Stimulated activated memory B cell treated with anti-CD40 and anti-IgM and Interleukin-4, amounts not matched to agents 10 μg/mL and 1 μg/mL and 100 μg/mL, for 72 hours (primary cell): Measurements from ENCODE around the gene DSCAM.

Experiments used
- ATAC-seq: fragments of 150-1000 bp; cut with Tn5 transposase; 2 replicates; pipeline ENCODE4 v1.10.0; 2021
- H3K27ac Mint-ChIP-seq: one replicate; pipeline ENCODE4 v1.8.0; 2022; ENCODE audit warnings: mild to moderate bottlenecking, mixed read lengths
- H3K27me3 Mint-ChIP-seq: one replicate; pipeline ENCODE4 v1.8.0; 2022; ENCODE audit warnings: mixed read lengths
- H3K36me3 Mint-ChIP-seq: one replicate; pipeline ENCODE4 v1.8.0; 2022; ENCODE audit warnings: mixed read lengths
- H3K4me1 Mint-ChIP-seq: one replicate; pipeline ENCODE4 v1.8.0; 2022; ENCODE audit warnings: mixed read lengths
- H3K4me3 Mint-ChIP-seq: one replicate; pipeline ENCODE4 v1.8.0; 2022; ENCODE audit warnings: mild to moderate bottlenecking, moderate library complexity, mixed read lengths
- H3K9me3 Mint-ChIP-seq: one replicate; pipeline ENCODE4 v1.8.0; 2022; ENCODE audit warnings: mixed read lengths

DSCAM gene

DNA sequence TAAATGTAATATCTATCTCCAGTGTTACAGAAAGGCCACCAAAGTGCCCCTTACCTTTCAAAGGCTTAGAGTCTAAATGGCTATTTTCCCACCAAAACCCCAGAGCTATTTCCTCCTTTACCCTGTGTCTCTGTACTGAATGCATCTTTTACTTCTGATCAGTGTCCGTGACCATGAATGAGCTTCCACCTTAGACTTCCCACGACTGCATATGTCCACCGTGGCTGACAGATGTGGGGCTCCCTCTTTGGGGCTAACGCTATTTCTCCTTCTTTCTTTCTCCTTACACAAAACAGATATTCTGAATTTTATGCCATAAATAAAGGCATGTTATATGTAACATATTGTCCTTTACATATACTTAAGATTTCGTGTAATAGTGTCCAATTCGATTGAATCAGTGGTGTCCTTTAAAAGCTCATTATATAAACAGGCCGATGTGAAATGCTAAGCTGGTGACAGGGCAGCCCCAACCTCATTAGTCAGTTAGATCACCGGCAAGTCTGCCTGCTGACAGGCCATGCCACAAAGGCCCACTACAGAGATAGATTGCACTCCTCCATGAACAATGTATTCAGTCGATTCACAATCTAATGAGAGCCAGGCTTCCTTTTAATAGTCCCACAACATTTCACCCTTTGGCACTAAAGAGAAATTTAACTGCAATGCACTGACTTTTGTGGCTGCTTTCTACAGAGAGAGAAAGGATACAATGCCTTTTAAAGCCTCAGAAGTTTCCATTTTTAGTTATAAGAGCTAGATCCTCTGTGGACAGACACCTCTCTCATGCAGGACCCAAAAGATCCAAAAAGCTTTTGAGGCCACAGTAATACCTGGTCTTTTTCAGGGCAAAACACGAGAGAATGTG, 681.8 kb downstream of the DSCAM start:
- Mint-ChIP-seq H3K27me3 (no peaks in the 10 kb centered on the region), H3K4me3 (no peak overlapping the region), H3K27ac (no peak overlapping the region), H3K36me3 (no peaks in the 10 kb centered on the region), H3K4me1 (no peaks in the 10 kb centered on the region), H3K9me3 (no peaks in the 10 kb centered on the region)
- no peak for ATAC-seq

DNA sequence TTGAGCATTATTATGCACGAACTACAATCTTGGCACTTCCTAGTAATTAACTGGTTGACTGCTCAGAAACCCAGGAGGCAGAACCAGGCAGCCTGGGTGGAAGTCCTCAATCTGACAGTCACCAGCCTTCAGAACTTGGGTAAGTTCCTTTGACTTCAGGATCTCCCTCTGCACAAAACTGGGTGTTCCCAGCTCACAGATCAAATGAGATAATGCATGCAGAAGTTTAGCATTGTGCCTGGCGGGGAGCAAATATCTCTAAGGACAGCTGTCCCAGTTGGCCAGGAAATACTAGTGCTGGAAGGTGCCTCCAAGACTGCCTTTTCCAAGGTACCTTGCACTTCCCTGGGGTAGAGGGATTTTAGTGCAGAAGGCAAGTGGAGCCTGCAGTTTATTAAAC, 684.9 kb downstream of the DSCAM start:
- Mint-ChIP-seq H3K36me3 (no peaks in the 10 kb centered on the region), H3K27me3 (no peaks in the 10 kb centered on the region), H3K9me3 (no peaks in the 10 kb centered on the region), H3K4me3 (no peak overlapping the region), H3K4me1 (no peaks in the 10 kb centered on the region), H3K27ac (no peak overlapping the region)
- ATAC-seq = no peak

GRCh38 chr21:40160911-40161310, 686.0 kb downstream of the DSCAM start:
- Mint-ChIP-seq H3K27ac (no peak overlapping the region), H3K4me3 (no peak overlapping the region), H3K4me1 (no peaks in the 10 kb centered on the region), H3K27me3 (no peaks in the 10 kb centered on the region), H3K36me3 (no peaks in the 10 kb centered on the region), H3K9me3 (peaks cover 2% of the 10 kb centered on the region)
- ATAC-seq = no peak

DNA sequence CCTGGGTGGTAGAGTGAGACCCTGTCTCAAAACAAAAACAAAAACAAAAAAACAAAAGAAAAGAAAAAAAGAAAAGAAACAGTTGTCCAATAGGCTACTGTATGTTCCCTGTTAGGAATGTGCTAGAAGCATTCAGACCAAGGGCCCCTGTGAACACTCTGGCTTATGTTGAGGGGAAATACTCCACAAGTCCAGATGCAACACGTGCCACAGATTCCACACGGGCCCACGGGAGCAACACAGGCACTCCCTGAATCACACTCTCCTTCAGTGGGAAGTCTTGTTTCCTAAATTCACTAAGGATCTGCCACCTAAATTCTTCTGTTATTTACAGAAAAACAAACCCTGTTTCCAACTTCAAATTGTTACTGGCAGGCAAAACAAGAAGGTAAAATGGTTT, 688.6 kb downstream of the DSCAM start:
- Mint-ChIP-seq H3K9me3 (peaks cover 2% of the 10 kb centered on the region), H3K27me3 (no peaks in the 10 kb centered on the region), H3K27ac (no peak overlapping the region), H3K36me3 (no peaks in the 10 kb centered on the region), H3K4me1 (no peaks in the 10 kb centered on the region), H3K4me3 (no peak overlapping the region)
- ATAC-seq = no peak

GRCh38 chr21:40155563-40155962, 691.4 kb downstream of the DSCAM start:
- no peaks in the 10 kb centered on the region for H3K4me1 Mint-ChIP-seq
- no peaks in the 10 kb centered on the region for H3K27me3 Mint-ChIP-seq
- H3K36me3 Mint-ChIP-seq = no peaks in the 10 kb centered on the region
- H3K9me3 Mint-ChIP-seq = peaks cover 2% of the 10 kb centered on the region
- no peak for ATAC-seq
- H3K27ac Mint-ChIP-seq = no peak overlapping the region
- no peak overlapping the region for H3K4me3 Mint-ChIP-seq

DNA sequence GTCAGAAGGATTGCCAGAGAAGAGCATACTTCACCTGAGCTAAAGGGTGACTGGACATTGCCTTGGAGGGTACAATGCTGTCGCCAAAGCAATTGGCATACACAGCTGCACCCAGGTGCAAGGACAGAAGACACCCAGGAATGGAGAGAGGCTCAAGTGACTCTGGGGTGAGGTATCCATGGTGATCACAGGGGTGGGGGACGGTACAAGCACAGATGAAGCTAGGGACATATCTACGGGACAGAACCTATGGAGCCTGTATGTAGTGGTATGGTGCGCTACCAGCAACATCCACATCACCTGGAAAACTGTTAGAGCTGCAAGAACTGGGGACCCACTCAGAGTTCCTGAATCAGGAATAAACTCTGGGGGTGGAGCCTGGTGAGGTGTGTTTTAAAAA, 693.6 kb downstream of the DSCAM start:
- Mint-ChIP-seq H3K4me3 (no peak overlapping the region), H3K27ac (no peak overlapping the region), H3K27me3 (no peaks in the 10 kb centered on the region), H3K4me1 (no peaks in the 10 kb centered on the region), H3K36me3 (no peaks in the 10 kb centered on the region), H3K9me3 (peaks cover 2% of the 10 kb centered on the region)
- ATAC-seq = no peak

GRCh38 chr21:40152476-40152875, 694.5 kb downstream of the DSCAM start:
- H3K4me3 Mint-ChIP-seq = no peak overlapping the region
- no peaks in the 10 kb centered on the region for H3K4me1 Mint-ChIP-seq
- no peaks in the 10 kb centered on the region for H3K27me3 Mint-ChIP-seq
- H3K36me3 Mint-ChIP-seq = no peaks in the 10 kb centered on the region
- peaks cover 2% of the 10 kb centered on the region for H3K9me3 Mint-ChIP-seq
- H3K27ac Mint-ChIP-seq = no peak overlapping the region
- no peak for ATAC-seq

DNA sequence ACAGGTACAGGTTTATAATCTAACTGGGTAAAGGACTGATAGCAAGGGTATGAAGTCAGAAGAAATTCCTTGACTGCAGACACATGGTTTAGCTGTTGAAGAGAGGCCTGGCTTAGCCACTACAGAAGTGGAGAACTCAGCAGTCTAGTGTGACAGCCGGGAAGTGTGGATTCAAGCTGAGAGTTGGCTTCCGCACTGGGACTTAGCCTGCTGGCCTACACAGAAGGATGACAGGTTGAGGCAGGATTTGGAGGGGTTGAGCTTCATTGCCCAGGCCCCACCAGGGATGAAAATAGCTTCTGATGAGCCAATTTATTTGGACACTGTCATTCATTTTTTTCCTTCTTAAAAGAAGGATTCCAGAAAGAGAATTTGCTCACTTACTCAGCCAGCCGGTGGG, 695.3 kb downstream of the DSCAM start:
- Mint-ChIP-seq H3K27ac (no peak overlapping the region), H3K4me3 (no peak overlapping the region), H3K36me3 (no peaks in the 10 kb centered on the region), H3K27me3 (no peaks in the 10 kb centered on the region), H3K4me1 (no peaks in the 10 kb centered on the region), H3K9me3 (peaks cover 2% of the 10 kb centered on the region)
- ATAC-seq = no peak

DNA sequence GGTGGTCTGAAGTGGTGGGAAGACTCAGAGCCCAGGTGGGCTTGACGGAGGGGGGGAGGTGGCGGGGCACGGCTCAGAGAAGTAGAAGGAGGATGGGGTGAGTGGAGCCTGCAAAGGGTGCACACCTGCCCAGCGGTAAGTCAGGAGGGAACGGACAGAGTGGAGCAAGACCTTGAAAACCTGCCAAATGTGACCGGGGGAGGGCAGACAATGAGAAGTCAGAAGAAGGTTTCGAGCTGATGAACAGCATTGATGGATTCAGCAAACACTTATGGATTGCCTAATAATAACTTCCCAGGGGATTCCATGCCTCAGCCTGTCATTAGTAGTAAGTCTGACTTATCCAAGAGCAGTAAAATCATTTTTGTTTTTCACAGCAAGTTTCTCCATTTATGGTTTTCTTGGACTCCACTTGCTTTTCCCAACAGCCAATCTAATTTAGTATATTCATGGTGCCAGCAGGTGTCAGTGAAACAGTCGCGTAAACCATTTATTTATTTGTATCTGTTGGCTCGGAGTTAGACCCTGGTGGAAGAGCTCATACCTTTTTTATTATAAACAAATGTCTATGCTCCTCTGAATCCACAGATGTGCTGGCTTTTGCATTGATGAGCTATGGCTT, 700.6 kb downstream of the DSCAM start:
- Mint-ChIP-seq H3K36me3 (no peaks in the 10 kb centered on the region), H3K4me3 (no peak overlapping the region), H3K27me3 (no peaks in the 10 kb centered on the region), H3K4me1 (no peaks in the 10 kb centered on the region), H3K27ac (no peak overlapping the region), H3K9me3 (no peaks in the 10 kb centered on the region)
- no peak for ATAC-seq

- H3K4me1 Mint-ChIP-seq = no peaks in the 10 kb centered on the region
- no peaks in the 10 kb centered on the region for H3K9me3 Mint-ChIP-seq
- H3K36me3 Mint-ChIP-seq = no peaks in the 10 kb centered on the region
- no peak overlapping the region for H3K27ac Mint-ChIP-seq
- ATAC-seq = no peak
- H3K4me3 Mint-ChIP-seq = no peak overlapping the region
- H3K27me3 Mint-ChIP-seq = no peaks in the 10 kb centered on the region
Measured at GRCh38 chr21:40143822-40144525, 703.0 kb downstream of the DSCAM start.

GRCh38 chr21:40141621-40142020, 705.3 kb downstream of the DSCAM start:
- no peaks in the 10 kb centered on the region for H3K36me3 Mint-ChIP-seq
- H3K4me1 Mint-ChIP-seq = no peaks in the 10 kb centered on the region
- no peak overlapping the region for H3K27ac Mint-ChIP-seq
- ATAC-seq = no peak
- no peaks in the 10 kb centered on the region for H3K27me3 Mint-ChIP-seq
- H3K9me3 Mint-ChIP-seq = no peaks in the 10 kb centered on the region
- no peak overlapping the region for H3K4me3 Mint-ChIP-seq

DNA sequence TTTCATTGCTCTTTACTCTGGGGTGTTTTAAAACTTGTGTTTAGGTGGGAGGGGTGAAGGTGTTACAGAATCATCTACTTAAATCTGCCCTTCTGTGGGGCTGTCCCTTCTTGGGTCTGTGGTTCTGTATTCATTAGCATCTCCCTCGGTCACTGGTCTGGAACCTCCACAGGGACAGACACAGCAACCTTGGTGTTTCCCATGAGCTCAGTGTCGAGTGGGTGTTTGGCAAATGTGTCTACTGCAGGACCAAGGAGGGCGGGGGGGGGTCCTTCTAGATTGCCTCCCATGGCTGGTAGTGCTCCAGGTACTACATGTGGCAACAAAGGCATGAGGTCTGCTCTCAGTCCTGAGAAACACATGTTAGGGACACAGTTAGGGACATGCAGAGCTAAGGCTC, 706.3 kb downstream of the DSCAM start:
- Mint-ChIP-seq H3K9me3 (no peaks in the 10 kb centered on the region), H3K36me3 (no peaks in the 10 kb centered on the region), H3K4me3 (no peak overlapping the region), H3K27ac (no peak overlapping the region), H3K4me1 (no peaks in the 10 kb centered on the region), H3K27me3 (no peaks in the 10 kb centered on the region)
- peak; percentile 72 for ATAC-seq

- H3K36me3 Mint-ChIP-seq = no peaks in the 10 kb centered on the region
- no peak for ATAC-seq
Measured at GRCh38 chr21:40139636-40140035, 707.3 kb downstream of the DSCAM start.

DNA sequence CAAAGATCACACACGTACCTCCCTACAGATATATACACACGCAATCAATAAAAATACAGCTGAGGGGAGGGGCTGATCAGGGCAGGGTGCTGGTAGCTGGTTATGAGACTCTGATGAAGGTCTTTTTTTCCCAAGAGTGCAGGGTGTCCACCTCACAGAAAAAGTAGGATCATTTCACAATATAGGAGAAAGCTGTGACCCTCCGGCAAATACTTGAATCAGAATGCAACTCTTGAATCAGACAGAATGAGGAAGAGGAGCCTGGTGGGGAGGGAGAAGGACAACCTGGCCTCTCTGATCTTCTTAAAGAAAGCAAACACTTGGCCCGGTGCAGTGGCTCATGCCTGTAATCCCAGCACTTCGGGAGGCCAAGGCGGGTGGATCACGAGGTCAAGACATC, 710.4 kb downstream of the DSCAM start:
- ATAC-seq = no peak
- no peak overlapping the region for H3K27ac Mint-ChIP-seq
- H3K9me3 Mint-ChIP-seq = no peaks in the 10 kb centered on the region
- H3K36me3 Mint-ChIP-seq = no peaks in the 10 kb centered on the region
- H3K4me3 Mint-ChIP-seq = no peak overlapping the region
- H3K27me3 Mint-ChIP-seq = peaks cover 8% of the 10 kb centered on the region
- H3K4me1 Mint-ChIP-seq = no peaks in the 10 kb centered on the region

More at GRCh38 chr21:40139636-40140035, 707.3 kb downstream of the DSCAM start:
- no peak overlapping the region for H3K4me3 Mint-ChIP-seq
- H3K4me1 Mint-ChIP-seq = no peaks in the 10 kb centered on the region
- H3K9me3 Mint-ChIP-seq = no peaks in the 10 kb centered on the region
- no peak overlapping the region for H3K27ac Mint-ChIP-seq
- H3K27me3 Mint-ChIP-seq = no peaks in the 10 kb centered on the region

- no peak for ATAC-seq
- peaks cover 8% of the 10 kb centered on the region for H3K27me3 Mint-ChIP-seq
- no peaks in the 10 kb centered on the region for H3K36me3 Mint-ChIP-seq
- H3K4me1 Mint-ChIP-seq = no peaks in the 10 kb centered on the region
- no peak overlapping the region for H3K27ac Mint-ChIP-seq
- H3K9me3 Mint-ChIP-seq = no peaks in the 10 kb centered on the region
- no peak overlapping the region for H3K4me3 Mint-ChIP-seq
Measured at GRCh38 chr21:40134731-40135492, 712.0 kb downstream of the DSCAM start.
